SH-SY5Y (cell line): ENCODE measurements around the gene CYP3A4.

Source experiments
- GATA2 ChIP-seq: IDR thresholded peaks from 2 replicates; pipeline ENCODE4 v1.6.1; 2011; ENCODE audit warnings: mild to moderate bottlenecking, low read depth, low read length
- GATA3 ChIP-seq: IDR thresholded peaks from 2 replicates; pipeline ENCODE4 v1.6.1; 2011; ENCODE audit warnings: low read depth, mild to moderate bottlenecking, low read length, moderate library complexity

GRCh38 chr7:99733003-99733402 lies 51.0 kb downstream of the CYP3A4 start:
- TF ChIP-seq GATA2 (no peak), GATA3 (no peak)
